NCI-H345 treated with DMSO at 0.1 percent for 48 hours (cell line): Measurements from ENCODE around the gene PRMT1.
A peak's percentile ranks its signal among the peaks of the same experiment; 100 is the strongest.

ENCODE experiments used
- DNase-seq: peaks from one replicate; lab custom pipeline; 2025; ENCODE audit not compliant: unreplicated experiment; lab: John Stamatoyannopoulos, UW

The PRMT1 gene

DNA sequence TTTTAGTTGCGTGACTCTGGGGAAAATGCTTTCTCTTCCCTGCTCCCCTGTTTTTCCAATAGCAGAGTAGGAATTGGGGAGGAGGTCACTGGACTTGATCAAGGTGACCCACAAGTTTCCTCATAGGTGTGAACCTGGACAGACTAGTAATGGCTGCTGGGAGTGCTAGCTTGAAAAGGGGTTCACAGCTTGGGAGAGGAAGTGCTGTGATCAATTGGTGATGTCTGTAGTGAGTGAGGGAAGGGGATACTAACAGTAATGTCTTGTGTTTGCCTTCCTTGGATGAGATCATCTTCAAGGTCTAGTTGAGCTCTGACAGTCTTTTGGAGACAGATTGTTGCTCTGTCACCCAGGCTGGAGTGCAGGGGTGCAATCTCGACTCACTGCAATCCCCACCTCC is 9.6 kb upstream of the PRMT1 start:
- no peak for DNase-seq

DNA sequence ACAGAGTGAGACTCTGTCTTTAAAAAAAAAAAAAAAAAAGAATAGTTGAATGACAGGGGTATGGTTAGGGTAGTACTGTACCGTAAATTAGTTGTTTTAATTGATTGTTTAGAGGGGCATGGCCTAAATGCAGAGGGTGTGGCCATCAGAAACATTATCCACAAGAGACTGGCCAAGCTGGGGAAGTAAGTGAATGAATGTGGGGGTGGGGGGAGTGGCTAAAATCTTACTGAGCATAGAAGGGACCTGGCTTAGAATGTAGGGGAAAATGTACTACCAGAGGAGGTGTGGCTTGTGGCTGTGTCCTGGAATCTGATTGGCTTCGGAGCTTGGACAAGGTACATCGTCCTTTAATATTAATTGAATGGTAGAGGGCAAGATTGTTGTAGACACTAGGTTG is 7.6 kb upstream of the PRMT1 start:
- DNase-seq = no peak

DNA sequence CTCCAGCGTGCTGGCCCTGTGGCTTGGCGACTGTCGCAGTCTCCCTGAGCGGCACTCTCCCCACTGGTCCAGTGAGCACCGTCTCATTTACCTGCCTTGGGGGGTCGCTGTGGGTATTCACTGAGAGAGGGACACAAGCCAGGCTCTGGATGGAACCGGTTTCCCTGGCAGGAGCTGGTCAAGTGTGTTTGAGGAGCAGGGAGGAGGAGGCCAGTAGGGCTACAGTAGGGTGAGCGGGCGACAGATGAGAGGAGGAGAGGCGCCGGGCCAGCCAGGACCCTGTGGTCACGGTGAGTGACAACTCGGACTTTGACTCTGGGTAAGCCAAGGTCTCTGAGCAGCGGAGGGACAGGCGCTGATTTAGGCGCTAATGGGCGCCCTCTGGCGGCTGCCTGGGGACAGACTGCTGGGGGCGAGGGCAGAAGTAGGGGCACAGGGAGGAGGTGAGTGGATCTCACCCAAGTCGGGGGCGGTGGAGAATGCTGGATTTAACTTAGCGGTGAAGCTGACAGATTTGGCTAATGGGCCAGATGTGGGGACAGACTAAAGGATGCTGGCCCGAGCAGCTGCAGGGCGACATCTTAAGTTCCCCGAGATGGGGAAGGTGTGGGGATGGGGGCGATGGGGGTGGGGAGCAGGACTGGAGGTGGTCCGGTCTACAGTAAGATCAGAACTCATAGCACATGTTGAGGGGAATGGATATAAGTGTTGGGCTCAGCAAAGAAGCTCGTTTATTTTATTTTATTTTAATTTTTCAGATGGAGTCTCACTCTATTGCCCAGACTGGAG is 4.7 kb upstream of the PRMT1 start:
- DNase-seq = peak; percentile 33

DNA sequence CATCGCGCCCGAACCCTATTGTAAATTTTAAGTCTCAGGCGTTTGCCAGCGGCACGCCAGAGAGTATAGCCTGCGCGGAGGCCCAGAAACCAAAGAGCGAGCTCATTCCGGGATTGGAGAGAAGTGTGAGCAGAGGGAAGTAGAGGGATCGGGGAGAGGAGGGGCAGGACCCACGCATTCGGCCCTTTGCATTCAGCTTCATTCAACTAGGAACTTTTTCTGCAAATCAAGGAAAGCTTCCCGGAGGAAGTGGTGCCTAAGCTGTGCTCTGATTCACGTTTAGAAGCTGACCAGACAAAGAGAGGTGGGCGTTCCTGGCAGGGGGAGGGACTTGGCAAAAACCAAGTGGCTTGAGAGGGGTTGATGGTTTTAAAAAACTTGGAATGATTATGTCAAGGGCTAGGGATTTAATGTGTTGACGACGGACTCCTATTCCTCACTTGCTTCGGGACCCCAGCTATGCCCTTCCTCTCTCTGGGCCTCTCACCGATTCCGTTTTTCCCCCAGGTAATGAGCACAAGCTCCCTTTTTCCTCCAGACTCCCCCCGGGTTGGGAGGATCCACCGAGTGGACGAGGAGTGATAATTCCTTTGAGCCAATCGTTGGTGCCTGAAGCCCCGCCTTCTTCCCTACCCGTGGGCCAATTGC is 811 bp upstream of the PRMT1 start:
- peak; percentile 69 for DNase-seq

DNA sequence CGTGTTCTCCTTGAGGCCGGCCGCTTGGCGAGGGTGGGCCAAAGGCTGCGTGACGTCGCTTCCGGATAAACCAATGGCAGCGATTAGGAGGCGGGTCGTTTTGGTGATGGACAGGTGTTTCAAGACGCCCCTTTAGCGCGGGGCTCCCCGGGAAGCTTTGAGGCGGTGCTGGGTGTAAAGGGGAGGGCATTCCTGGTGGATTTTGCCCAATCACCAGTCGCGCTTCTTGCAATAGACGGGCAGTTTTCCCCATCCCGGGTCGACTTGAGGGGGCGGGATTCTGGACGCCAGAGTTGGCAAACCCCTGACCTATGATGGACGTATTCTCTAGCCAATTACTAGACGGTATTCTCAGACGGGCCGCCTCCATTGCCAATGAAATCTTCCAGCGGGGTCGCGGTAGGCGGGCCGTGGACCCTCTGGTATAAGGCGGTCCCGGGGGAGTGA is 264 bp upstream of the PRMT1 start:
- DNase-seq = peak; percentile 95

DNA sequence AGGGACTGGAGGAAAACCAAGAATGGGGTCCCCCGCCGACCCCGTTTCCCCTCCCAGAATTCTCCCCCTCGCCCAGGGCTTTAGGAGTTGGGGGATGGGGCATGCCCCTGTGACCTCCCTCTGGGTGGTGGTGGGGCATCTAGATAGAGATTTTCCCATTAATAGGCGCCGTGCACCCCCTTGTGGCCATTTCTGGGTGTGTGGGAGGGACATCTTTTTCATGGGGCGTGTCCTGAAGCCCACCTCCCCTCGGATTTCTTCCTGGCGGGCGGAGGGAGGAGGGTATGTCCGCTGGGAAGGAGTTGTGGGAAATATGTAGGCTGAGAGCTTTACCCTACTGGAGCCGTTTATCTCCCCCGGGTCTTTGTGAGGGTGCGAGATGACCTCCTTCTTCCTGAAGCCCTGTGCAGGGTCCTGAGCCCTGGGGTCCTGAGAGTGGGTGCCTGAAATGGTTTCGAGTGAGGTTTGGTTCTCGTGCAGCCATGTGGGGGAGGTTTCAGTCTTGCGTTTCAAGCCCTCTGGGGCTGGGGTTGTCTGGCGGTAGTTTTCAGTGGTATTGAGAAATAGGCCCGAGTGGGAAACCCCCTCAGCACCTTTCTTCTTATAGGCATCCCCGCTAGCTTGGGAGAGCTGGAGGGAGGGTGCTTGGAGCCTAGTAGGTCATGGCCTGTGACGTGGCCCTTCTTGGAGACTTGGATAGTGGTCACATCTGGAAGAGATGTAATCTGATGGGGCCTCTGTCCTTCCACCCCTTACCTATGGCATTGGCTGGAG is 1.0 kb downstream of the PRMT1 start:
- peak; percentile 7 for DNase-seq

DNA sequence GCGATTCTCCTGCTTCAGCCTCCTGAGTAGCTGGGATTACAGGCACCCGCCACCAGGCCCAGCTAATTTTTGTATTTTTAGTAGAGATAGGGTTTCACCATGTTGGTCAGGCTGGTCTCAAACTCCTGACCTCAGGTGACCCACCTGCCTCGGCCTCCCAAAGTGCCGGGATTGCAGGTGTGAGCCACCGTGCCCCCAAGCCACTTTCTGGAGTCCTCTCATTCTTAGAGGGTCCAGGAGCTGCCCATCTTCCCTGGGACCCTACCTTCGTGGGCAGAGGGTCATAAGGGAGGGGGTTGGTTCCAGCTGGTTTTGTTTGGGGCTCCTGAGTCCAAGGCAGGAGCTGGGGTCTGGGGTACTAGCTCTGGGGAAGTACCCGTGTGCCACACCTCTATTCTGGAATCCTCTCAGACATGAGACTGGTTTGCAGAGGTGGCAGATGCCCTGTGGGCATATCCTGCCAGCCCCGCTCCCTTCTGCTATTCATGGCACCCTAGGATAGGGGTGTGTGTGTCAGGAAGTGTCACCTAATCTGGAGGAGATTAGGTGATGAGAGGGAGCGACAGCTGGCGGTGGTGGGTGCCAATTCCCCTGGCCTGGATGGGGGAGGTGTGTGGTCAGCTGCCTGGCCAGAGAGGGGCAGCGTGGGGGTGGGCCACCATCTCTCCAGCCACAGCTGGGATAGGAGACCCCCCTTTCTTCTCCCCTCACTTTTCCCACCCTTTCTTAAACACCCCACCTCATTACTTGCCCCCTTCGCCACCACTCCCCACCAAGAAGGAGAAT is 2.1 kb downstream of the PRMT1 start:
- no peak for DNase-seq

DNA sequence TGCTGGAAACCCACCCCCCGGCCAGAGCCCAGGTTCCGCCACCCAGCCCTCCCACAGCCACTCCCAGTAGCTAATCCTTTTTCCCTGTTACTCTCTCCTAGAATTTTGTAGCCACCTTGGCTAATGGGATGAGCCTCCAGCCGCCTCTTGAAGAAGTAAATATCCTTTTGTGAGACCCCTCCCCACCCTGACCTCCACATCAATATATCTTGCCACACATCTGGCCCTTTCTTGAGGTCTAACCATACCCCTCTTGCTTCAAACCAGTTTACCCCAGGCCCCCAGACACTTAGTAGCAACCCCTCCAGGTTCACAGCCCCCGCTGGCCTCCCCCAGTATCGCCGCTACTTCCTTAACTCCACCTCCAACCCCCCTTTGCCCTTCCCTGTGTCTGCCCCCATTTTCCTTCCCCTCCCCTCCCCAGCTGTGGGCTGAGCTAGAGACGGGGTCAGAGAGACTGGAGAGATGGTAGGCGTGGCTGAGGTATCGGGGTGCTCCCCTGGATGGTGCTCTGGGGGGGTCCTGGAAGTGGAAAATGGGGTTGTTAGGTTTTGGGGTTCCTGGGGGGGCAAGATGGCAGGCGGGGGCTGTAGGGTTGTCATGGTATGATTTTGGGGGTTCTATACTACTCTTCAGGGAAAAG is 2.8 kb downstream of the PRMT1 start:
- no peak for DNase-seq

DNA sequence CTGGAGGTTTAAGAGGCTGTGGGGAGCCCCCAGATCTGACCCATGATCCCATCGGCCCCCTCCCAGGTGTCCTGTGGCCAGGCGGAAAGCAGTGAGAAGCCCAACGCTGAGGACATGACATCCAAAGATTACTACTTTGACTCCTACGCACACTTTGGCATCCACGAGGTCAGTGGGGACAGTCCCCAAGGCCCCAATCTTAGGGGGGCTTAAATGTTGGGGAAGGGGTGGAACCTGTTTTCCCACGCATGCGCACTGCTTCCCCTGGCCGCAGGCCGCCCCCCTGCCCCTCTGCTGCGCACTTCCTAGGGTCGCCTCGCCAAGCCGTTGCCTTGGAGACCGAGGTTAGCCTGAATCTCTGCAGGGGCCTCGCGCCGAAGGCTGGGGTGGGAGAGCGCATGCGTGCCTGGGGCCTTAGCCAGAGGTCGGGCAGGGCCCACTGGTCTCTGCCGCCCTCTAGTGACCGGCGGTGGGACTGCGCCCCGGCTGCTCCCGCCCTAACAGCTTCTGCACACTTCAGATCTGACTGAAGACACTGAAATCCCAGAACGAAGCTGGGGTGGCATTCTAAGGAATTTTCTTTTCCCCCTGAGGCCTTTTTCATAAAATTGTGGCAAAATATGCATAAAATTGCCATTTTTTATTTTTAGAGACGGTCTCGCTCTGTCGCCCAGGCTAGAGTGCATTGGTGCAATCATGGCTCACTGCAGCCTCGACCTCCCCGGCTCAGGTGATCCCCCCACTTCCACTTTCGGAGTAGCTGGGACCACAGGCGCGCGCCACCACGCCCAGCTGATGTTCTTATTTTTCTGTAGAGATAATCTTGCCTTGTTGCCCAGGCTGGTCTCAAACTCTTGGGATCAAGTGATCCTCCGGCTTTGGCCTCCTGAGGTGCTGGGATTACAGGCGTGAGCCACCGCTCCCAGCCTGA is 3.6 kb downstream of the PRMT1 start:
- peak; percentile 42 for DNase-seq

DNA sequence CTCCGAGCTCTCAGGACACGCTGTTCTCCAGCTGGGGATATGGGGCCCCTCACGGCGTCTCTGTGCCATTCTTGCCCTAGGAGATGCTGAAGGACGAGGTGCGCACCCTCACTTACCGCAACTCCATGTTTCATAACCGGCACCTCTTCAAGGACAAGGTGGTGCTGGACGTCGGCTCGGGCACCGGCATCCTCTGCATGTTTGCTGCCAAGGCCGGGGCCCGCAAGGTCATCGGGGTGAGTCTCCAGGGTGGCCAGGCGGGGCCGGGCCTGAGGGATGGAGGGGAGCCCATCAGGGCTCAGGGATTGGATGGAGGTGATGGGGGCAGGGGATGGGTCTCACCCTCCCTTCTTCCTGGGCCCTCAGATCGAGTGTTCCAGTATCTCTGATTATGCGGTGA is 4.8 kb downstream of the PRMT1 start:
- no peak for DNase-seq

DNA sequence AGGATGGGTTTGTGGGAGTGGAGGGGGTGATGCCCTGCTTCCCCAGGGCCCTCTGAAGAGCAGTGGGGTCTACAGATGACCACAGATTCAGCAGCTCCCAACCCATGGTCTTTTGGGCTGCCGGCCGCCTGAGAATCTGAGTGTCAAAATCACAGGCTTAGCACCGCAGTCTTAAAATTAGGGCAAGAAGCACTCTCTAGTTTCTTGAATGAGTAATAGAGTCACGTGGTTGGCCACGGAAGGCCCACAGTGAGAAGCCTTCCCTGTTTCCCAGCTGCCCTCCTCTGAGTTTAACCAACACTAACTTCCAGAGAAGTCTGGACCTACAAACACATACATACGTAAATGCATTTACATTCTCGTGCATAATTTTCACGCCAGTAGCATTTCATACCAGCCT is 5.2 kb downstream of the PRMT1 start:
- no peak for DNase-seq

DNA sequence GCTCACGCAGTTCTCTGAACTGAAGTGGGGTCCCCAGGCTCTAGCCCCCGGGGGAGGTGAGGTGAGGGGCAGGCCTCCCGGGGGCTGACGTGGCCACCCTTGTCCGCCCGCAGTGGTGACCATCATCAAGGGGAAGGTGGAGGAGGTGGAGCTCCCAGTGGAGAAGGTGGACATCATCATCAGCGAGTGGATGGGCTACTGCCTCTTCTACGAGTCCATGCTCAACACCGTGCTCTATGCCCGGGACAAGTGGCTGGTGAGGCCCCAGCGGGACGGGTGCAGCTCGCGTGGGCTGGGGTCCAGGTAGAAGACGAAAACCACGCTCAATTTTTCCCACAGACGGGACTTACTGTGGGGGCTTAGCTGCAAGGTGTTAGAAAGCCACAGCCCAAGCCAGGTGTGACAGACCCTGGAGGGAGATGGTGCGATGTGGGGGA is 6.8 kb downstream of the PRMT1 start:
- DNase-seq = no peak

DNA sequence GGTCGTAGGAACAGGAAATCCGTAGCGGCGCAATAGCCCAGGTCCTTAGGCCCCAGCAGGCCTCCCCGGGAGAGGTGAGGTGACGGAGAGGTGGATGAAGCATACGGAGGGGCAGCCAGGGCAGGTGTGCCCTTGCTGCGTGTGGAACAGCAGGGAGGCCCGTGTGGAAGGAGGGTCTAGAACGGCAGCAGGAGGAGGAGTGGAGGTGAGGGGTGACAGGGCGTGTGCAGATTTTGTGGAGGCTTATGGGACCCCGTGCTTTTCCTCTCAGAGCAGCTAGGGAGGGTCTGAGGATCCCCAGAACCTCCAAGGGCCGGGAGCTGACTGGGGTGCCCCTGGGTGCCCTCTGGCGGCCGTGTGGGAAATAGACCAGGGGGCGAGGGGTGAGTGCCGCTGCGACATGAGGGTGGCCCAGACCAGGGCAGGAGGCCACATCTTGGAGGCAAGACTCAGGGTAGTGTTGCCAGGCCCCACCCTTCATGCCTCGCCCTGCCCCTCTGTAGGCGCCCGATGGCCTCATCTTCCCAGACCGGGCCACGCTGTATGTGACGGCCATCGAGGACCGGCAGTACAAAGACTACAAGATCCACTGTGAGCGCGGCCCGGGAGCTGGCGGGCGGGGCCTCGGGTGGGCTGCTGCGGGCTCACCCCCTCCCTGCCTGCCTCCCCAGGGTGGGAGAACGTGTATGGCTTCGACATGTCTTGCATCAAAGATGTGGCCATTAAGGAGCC is 7.3 kb downstream of the PRMT1 start:
- no peak for DNase-seq

DNA sequence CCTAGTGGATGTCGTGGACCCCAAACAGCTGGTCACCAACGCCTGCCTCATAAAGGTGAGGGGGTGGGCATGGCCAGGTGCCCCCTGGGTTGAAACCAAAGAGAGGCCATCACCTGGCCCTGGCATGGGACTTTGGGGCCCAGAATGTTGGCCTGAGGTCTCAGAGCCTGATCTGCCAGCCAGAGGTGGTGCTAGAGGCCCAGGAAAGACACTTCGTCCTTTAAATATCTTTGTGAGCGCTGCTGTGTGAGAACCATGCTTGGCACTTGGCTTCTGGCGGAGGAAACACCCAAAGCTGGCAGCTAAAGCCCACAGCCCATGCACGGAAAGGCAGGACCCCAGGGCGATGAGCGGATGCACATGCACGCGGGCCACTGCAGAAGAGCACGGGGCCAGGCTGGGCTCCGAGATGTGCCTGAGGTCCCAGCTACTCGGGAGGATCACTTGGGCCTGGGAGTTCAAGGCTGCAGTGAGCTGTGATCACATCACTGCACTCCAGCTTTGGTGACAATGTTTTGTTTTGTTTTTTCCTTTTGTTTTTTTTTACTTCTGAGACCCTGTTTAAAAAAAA is 8.0 kb downstream of the PRMT1 start:
- no peak for DNase-seq

DNA sequence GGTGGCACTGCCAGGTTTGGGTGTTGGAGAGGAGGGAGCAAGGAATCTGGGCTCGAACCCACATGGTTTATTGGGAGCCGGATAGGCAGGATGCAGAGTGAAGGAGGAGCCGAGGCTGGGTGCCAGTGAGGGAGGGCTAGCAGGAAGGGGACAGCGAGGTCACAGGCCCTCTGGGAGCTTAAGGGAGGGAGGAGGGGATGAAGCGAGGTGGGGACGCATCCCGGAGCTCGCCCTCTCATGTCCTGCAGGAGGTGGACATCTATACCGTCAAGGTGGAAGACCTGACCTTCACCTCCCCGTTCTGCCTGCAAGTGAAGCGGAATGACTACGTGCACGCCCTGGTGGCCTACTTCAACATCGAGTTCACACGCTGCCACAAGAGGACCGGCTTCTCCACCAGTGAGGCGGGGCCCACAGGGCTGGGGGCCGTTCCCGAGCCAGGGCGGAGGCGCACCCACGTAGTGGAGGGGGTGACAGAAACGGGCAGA is 8.8 kb downstream of the PRMT1 start:
- DNase-seq = no peak

DNA sequence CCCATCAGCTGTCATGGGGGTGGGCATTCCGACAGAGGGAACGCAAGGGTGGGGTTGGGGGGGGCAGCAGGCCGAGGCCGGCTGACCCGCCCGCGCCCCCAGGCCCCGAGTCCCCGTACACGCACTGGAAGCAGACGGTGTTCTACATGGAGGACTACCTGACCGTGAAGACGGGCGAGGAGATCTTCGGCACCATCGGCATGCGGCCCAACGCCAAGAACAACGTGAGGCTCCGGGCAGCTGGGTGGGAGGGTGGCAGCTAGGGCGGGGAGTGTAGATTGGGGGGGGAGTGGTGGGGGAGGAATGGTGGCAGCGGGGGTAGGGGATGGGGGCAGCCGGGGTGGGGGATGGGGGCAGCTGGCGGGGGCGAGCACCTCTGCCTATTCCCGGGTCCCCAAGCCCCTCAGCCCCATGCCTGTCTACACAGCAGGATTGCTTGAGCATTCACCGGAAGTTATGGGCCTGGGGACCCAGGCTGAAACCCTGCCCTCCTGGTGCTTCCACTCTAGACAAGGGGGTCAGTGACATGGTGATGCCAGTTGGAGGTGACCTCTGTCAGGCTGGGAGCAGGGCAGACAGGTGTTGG is 9.5 kb downstream of the PRMT1 start:
- no peak for DNase-seq

DNA sequence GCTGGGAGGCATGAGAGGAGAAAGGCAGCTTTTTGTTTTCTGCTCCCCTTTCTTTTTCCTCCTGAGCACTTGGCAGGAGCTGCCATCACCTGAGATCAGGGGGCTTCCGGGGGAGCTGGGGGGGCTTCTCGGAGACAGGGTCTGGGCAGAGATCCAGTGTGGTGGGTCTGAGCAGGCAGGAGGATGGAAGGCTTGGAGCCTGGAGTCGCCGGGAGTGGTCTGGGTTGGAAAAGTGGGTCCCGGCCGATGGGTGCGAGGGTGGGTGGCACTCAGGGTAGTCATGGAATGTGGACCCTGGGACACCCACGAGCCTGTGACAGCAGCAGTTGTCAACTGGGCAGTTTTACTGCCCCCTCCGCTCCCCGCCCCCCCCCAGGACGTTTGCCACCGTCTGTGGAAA is 10.1 kb downstream of the PRMT1 start:
- no peak for DNase-seq
